ENCODE results near the gene SUSD2.

- TF ChIP-seq CTCF (IDR thresholded peaks at IDR 0.05; ENCODE audit: borderline replicate concordance, extremely low read depth, low read length, poor library complexity, severe bottlenecking) (no peak), EZH2 (IDR thresholded peaks at IDR 0.05; ENCODE audit: borderline replicate concordance, low read depth, low read length, severe bottlenecking) (no peak)
Observed at GRCh38 chr22:24224468-24224867, 43.2 kb downstream of the SUSD2 start.

Data from DND-41 (cell line).